NAMALWA (cell line): ENCODE results near the gene PPIL1.
"Not testable (repeated sequence)": the region's sequence is repeated elsewhere in the genome, so short reads cannot be mapped to it uniquely, and the experiment has no call there.

Experiments
- DNase-seq: peaks from one replicate; pipeline ENCODE4 v3.0.0-alpha.2; 2015; ENCODE audit warnings: low spot score

PPIL1 gene

DNA sequence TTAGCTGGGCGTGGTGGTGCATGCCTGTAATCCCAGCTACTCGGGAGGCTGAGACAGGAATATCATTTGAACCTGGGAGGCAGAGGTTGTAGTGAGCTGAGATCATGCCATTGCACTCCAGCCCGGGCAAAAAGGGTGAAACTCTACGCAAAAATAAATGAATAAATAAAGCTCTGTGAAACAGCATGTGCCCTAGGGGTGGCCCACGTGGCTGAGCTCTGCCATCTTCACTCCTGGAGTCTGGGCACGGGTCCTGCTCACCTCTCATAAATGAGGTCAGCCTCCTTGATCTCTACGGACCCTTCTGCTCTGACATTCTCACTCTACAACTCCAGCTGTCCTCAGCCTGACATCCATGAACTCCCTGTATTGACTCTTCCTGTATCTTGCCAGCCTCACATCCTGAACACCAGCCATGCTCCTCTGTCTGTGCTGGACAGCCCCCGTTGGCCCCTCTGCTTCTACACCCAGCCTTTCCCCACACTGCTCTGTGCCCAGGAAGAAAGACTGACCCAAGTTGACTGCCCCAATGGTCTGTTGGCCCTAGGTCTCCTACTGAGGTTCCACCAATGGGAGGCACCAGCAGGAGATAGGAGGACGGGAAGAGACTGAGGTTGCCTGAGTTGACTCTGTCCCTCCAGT lies 57.3 kb downstream of the PPIL1 start:
- DNase-seq: no peak

DNA sequence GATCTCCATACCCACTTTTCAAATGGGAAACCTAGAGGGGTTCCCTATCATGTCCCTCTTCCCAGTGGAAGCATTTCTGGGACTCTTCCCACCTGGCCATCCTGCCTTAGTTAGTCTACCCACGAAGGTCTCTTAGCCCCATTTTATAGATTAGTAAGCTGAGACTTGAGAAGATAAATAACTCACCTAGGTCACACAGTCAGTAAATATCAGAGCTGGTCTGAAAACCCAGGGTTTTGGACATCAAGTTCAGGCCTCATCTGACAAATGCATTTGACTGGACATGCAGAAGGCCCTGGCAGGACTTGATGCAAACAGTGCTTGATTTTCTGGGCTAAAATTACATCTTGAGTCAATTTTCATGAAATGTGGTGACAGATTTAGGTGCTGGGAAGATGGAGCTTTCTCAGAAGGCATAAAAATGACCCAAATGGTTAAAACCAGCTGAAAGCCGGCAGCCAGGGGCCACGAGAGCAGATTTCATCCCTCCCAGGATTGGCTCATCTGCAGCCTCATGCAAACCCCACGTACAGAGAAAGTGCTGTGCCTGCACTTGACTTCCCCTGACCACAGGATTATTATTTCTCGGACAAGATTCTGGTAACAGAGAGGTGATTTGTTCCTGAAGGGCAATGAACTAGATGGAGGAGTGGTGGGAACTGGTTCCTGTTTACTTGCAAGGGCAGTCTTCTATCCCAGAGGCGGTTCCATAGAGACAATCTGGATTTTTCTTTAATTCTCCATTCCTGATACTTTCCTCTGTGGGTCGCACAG lies 58.5 kb downstream of the PPIL1 start:
- no peak for DNase-seq

DNA sequence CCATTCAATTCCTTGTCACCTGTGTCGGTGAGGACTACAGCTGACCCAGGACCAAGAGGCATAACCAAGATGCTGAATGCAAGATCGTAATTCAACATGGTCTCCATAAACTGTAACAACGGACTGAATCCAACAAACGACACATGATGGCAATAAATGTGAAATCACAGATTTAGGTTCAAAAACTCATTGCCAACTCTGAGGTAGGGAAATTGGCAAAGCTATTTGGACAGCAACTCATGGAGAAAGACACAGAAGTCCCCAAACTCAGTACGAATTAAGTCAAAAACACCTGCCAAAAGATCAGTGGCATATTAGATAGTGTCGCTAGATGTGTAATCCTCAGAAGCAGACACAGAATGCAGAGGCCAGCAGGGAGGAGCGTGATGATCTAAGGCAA lies 60.4 kb downstream of the PPIL1 start:
- DNase-seq: no peak

DNA sequence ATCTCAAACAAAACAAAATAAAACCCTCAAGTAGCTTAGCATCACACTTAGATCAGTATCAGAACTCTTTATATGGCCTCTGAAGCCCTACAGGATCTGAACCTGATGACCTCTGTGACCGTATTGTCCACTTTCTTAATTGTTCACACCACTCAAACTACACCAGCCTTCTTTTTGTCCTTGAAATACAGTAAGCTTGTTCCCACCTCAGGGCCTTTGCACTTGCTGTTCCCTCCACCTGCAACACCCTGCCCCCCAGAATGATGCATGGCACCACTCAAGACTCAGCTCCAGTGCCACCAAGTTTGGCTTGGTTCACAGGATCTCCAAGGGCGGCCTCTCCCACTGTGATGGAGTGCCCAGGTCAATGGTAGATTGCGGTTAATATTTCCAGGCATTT lies 61.1 kb downstream of the PPIL1 start:
- no peak for DNase-seq

DNA sequence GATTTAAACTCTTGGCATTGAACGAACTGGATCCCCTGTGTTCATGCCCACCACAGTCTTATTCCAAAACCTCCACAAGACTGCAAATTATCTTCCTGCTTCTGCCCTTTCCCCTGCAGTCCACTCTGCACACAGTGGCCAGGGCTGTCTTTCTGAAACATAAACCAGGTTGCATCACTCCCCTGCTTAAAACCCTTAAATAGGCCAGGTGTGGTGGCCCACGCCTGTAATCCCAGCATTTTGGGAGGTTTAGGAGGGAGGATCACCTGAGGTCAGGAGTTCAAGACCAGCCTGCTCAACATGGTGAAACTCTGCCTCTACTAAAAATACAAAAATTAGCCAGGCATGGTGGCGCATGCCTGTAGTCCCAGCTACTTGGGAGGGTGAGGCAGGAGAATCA lies 61.6 kb downstream of the PPIL1 start:
- DNase-seq: not testable (repeated sequence)

DNA sequence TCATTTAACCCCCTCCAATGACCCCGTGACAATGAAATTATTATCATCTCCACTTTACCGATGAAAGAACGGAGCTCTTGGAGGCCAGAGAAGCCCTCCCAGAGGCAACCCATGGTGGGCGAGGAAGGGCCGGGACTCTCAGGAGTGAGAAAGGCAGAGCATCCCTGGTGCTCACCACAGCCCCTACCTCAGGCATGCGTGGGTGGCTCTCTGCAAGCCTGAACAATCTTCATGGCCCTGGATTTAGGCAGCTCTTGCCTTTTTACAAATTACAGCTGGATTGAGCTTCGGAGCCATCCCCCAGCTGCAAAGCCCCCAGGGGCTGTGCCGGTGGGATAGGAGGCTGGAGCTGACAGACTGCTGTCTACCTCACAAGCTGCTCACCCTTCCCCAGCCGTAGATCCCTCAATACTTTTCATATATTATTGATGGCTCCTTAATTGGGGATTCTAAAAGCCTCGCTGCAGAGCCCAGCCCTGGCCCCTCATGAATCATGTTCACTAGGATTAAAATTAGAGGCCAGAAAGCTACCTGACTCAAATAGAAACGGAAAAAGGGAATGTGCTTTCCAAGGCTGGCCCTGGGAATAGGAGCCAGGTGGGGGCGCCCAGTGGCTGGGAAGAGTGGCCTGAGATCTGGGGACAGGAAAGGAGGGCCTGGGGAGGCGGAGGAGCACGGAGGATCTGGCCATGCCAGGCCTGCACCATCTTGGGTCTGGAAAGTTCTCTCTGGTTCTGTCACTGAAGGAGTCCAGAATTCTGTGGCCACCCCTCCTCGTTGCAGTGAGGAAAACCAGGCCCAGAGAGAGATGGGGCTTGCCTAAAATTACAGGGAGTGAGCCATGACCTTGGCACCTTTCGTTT lies 64.4 kb downstream of the PPIL1 start:
- DNase-seq: no peak

DNA sequence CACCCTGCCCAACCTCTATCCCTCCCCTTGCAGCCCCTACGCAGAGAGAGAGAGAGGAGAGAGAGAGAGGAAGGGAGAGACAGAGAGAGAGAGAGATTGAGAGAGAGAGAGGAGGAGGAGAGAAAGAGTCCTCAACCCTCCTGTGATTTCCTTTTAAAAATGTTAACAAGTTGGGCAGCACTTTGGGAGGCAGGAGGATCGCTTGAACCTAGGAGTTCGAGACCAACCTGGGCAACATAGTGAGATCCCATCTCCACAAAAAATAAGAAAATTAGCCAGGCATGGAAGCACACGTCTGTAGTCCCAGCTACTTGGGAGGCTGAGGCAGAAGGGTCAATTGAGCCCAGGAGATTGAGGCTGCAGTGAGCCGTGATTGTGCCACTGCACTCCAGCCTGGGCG lies 65.4 kb downstream of the PPIL1 start:
- DNase-seq: no peak

DNA sequence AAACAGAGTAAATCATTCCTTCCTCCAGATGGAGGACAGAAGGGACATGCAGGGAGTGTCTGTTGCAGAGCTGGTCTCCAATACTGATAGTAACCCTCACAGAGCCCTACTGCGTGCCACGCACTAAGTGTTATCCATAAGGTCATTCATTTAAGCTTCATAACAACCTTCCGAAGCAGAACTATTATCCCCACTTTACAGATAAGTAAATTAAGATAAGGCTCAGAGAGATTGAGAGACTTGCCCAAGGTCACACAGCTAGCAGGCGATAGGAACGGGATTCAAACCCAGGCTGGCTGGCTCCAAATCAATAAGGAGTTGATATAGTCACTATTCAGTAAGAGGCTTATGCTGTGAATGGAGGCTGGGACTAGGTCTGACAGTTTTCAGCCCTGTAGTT lies 66.0 kb downstream of the PPIL1 start:
- no peak for DNase-seq

DNA sequence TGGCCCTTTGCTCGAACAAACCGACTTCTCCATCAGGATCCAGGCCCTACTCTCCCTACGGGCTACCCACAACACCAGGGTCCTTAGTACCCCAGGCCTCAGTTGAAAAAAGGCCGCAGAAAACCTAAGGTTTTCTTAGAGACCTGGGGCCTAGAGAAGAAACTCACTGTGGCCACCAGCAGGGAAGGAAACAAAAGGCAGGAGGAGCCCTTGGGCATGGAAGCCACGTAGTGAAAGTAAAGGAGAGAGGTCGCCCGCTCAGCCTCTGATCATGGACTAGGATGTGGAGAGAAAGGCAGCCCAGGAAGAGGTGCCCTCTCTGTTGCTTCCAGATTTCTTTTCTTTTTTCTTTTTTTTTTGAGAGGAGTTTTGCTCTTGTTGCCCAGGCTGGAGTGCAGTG lies 66.9 kb downstream of the PPIL1 start:
- DNase-seq: no peak

DNA sequence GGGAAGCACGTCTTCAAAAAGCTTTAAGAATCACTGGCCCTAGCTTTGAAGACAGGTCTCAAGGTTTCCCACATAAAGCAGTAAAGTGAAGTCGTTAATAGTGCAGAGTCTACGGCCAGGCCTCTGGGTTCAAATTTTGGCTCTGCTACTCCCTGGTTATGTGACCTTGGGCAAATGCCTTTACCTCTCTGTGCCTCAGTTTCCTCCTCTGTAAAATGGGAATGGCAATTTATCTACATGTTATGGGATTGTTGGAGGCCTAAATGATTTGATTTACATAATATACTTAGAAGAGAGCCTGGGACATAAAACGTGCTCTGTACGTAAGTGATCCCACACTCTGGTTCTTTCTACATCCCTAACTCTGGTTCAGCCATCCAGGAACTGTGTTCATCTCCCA lies 67.5 kb downstream of the PPIL1 start:
- DNase-seq: no peak

DNA sequence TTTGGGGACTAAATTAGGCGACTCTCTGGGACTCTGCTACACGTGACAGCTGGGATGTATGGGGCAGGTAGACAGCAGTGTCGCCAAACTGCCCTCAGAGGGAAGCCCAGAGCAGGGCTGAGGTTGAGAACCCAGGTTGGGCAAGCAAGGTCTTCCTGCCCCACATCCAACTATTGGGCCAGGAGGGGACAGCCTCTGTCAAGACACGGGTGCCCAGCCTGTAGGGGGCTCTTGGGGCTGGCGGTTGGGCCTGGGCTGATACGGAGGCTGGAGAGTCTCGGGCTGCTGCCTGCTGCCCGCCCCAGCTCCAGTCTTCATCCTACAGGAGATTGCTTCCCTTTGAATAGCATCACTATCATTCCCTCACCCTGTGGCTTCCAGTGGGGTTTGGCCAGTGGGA lies 68.7 kb downstream of the PPIL1 start:
- DNase-seq: no peak

DNA sequence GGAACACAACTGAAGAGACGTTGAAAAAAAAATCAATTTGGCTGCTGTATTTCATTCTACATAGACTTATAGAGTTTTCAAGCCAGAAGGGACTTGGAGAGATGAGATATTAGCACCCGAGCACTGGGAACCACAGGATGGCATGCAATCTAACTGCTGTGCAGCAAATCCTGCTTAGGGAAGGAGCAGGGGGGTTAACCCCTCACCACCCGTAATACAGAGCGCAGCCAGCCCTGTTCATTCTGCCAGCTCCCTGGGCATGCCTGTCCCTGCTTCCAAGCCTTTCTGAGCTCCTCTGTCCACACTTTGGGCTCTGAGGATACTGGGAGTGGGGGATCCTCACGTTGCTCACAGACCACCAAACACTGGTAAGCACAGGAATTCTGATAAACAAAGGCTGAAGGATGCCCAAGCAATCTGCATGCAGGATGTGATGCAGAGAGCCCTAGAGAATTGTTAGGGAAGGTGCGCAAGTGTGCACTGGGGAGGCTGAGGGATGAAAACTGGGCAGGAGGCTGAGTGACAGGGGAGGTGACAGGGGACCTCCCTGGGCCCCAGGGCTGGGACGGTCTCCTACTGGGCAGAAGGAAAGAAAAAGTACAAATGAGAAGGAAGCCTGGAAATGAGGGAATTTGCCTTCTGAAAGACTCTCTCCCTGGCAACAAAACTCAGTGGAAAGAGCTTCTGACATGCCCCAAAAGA lies 69.4 kb downstream of the PPIL1 start:
- no peak for DNase-seq
